Medulla oblongata (tissue), 1 donor: ENCODE measurements around the gene NLRX1.
"Not testable (repeated sequence)": the region's sequence is repeated elsewhere in the genome, so short reads cannot be mapped to it uniquely, and the experiment has no call there.

Experiments
- DNase-seq: peaks from one replicate; pipeline ENCODE4 v3.0.0-alpha.2; 2015; ENCODE audit errors: extremely low spot score

The NLRX1 gene

GRCh38 chr11:119154178-119154577 is 14.3 kb upstream of the NLRX1 start:
- DNase-seq: no peak

DNA sequence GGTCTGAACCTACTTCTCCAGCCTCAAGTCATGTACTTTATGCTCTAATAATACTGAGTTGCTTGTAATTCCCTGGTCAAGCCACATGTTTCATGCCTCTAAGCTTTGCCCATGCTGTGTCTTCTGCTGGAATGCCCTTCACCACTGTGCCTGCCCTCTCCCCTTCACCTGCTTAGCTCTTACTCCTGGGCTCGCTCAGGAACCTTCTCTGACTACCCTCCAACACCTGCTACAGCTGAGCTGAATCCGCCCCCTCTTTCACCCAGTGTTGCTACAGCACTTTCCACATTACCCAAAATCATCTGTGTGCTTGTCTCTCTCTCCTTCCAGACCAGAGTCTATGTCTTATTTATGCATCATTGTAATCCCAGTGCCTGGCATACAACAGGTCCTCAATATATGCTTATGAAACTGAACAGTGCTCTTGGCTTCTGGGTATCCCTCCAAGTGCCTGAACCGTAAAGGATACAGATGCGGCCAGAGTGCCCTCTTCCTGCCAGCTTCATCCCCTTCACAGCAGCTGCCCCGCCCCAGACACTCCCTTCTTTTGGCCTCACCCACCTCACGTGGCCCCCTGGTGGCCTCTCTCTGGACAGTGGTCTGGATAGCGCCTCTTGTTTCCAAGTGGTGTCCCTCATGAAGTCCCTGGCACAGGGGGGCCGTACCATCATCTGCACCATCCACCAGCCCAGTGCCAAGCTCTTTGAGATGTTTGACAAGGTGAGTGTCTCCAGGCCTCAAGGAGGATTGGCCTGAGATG is 12.6 kb upstream of the NLRX1 start:
- no peak for DNase-seq

DNA sequence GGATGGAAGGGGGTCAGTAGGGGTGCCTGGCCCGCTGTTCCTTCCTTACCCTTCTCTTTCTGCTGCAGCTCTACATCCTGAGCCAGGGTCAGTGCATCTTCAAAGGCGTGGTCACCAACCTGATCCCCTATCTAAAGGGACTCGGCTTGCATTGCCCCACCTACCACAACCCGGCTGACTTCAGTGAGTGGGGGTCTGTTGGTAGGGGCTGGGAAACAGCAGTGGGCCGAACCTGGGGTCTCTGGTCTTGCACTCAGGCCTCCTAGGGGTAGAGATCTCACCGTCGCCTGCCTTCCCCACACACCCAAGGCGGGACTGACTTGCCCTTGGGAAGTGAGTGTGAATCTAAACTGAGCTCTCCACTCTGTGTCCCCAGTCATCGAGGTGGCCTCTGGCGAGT is 12.0 kb upstream of the NLRX1 start:
- DNase-seq: no peak

DNA sequence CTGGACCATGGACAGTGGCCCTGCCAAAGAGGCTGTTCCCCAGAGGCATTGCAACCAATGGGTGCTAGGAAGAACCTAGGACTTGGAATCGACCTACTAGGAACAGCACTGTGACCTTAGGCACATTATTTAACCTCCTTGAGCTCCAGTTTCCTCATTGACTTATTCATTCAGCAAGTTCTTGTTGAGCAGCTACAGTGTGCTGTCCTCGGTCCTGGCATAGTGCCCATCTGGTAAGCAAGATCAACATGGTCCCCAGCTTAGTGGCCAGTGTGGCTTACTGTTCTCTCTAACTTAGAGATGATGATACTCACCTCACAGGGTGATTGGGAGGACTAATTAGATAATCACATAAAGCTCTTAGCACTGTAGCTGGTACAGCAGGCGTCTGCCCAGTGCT is 11.5 kb upstream of the NLRX1 start:
- no peak for DNase-seq

GRCh38 chr11:119158467-119158866 is 10.1 kb upstream of the NLRX1 start:
- DNase-seq: no peak

DNA sequence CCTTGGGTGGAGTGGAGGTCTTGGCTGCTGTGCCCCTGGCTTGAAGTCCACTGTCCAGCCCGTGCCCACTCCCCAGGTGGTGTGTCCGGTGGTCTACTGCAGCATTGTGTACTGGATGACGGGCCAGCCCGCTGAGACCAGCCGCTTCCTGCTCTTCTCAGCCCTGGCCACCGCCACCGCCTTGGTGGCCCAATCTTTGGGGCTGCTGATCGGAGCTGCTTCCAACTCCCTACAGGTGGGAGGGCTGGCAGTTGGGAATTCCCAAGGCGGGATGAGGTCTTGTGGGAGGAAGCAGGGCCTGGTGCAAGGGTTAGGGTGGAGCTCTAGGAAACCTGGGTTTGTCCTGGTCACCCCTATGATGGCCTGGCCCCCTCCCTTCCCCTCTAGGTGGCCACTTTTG is 8.4 kb upstream of the NLRX1 start:
- no peak for DNase-seq

DNA sequence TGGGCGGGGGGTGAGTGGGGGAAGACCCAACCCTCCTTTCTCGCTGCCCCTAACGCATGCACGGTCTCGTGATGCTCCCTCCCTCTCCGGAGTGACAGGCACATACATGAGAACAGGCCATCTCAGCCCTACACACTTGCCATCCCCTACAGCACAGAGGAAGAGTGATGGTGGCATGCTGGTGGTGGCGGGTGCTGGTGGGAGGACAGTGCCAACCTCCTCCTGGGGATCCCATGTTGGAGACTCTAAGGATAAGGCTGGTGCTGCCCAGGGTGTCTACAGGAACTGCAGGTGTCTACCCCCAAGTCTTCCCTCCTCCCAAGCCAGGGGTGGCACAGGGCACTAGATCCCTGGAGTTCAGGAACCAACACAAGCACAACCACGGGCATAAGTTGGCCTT is 6.7 kb upstream of the NLRX1 start:
- no peak for DNase-seq

GRCh38 chr11:119166368-119167076 is 2.0 kb upstream of the NLRX1 start:
- no peak for DNase-seq

DNA sequence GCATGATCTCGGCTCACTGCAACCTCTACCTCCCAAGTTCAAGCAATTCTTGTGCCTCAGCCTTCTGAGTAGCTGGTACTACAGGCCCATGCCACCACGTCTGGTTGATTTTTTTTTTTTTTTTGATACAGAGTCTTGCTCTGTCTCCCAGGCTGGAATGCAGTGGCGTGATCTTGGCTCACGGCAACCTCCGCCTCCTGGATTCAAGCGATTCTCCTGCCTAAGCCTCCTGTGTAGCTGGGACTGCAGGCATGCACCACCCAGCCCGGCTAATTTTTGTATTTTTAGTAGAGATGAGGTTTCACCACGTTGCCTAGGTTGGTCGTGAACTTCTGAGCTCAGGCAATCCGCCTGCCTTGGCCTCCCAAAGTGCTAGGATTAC is 1.5 kb upstream of the NLRX1 start:
- not testable (repeated sequence) for DNase-seq

- no peak for DNase-seq
These were observed 592 bp upstream of the NLRX1 start for GRCh38 chr11:119167933-119168332.

- peak; percentile 3 for DNase-seq
These were observed 776 bp downstream of the NLRX1 start for GRCh38 chr11:119169282-119169719.

GRCh38 chr11:119172513-119172912 is 4.0 kb downstream of the NLRX1 start:
- no peak for DNase-seq

DNA sequence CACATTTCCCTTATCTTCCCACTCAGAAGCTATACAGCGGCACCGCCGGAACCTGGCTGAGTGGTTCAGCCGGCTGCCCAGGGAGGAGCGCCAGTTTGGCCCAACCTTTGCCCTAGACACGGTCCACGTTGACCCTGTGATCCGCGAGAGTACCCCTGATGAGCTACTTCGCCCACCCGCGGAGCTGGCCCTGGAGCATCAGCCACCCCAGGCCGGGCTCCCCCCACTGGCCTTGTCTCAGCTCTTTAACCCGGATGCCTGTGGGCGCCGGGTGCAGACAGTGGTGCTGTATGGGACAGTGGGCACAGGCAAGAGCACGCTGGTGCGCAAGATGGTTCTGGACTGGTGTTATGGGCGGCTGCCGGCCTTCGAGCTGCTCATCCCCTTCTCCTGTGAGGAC is 4.9 kb downstream of the NLRX1 start:
- DNase-seq: no peak

GRCh38 chr11:119175493-119176077 is 7.1 kb downstream of the NLRX1 start:
- no peak for DNase-seq

DNA sequence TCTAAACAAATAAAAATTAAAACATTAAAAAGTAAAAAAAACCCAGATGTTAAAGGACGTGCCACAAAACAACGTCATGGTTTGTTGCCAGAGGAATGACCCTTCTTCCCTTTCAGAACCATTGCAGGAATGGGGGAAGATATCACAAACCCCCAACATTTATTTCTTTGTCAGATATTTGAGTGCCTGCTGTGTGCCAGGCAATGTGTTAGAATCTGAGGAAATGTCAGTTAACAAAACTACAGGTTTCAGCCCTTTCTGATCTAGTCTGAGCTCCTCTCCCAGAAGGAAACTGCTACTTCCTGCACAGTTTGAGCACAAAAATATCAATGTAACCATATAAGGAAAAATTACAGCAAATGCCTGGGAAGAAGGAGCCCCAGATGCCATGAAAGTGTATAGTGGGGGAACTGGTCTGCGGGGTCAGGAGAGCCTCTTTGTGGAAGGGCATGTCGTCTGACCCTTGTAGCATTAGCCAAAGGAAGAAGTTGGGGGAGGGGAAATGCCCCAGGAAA is 9.7 kb downstream of the NLRX1 start:
- DNase-seq: no peak

DNA sequence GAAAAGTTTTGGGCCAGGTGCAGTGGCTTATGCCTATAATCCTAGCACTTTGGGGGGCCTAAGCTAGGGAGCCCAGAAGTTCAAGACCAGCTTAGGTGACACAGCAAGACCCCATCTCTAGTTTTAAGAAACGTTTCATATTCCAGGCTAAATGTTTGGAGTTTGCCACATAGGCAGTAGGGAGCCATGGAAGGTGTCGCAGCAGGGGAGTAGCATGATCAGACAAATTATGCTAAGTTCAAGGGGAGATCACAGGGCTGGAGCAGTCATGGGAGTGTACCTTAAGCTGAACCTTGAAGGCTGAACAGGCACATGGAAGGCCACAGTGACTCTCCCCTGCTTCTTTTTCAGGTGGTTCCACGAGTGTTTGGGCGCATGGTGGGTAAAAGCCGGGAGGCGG is 10.8 kb downstream of the NLRX1 start:
- no peak for DNase-seq

DNA sequence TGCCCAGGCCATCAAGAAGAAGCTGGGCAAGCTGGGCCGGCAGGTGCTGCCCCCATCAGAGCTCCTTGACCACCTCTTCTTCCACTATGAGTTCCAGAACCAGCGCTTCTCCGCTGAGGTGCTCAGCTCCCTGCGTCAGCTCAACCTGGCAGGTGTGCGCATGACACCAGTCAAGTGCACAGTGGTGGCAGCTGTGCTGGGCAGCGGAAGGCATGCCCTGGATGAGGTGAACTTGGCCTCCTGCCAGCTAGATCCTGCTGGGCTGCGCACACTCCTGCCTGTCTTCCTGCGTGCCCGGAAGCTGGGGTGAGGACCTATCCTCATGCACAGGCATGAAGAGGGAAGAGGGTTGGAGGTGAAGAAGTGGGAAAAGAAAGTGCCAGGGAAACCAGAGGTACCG is 11.5 kb downstream of the NLRX1 start:
- DNase-seq: no peak

DNA sequence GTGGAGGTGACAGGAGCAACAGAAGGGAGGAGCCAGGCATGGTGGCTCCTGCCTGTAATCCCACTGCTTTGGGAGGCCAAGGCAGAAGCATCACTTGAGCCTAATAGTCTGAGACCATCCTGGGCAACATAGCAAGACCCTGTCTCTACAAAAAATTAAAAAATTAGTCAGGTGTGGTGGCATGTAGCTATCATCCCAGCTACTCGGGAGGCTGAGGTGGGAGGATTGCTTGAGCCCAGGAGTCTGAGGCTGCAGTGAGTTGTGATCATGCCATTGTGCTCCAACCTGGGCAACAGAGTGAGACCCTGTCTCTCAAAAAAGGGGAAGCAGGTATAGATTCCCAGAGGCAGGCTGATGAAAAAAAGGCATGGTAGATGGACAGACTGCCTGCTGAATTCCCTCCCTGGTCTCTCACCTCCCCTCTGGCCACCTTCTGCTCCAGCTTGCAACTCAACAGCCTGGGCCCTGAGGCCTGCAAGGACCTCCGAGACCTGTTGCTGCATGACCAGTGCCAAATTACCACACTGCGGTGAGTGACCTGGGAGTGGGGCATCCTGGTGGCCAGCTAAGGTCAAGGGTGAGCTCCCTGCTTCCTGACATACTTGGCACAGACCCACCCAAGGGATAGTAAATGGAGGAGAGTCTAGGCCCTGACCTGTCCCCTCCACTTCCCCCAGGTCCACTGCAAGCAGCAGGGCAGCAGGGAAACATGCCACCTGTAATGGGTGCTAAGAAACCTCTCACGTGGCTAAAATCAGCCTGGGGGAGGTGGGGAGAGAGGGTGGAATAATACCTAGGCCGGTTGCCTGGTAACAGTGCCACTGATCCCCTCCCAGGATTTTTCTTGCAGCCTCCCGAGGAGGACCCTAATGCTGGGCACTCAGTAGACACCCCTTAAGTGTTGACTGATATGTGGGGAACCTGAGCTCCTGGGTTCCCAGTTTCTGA is 12.5 kb downstream of the NLRX1 start:
- no peak for DNase-seq

DNA sequence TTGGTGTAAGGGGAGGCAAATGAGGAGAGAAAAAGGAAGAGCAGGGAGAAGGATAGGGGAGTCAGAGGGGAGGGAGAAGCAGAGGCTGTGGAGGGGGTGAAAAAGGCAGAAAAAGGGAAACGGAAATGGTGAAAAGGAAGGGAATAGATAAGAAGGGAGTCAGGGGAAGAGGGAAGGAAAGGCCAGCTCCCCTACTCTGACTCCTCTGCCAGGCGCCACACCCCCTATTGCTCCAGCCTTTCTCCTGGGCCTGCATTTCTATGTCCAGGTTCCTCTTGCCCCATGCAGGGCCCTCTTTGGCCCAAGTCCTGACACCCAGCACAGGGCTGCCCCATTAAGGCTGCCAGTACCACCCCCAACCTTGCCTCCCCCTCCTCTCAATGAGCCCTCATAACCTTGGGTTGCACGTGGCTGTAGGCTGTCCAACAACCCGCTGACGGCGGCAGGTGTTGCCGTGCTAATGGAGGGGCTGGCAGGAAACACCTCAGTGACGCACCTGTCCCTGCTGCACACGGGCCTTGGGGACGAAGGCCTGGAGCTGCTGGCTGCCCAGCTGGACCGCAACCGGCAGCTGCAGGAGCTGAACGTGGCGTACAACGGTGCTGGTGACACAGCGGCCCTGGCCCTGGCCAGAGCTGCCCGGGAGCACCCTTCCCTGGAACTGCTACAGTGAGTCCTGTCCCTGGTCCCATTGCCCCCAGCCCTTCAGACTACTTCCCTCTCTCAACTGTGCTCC is 13.3 kb downstream of the NLRX1 start:
- DNase-seq: no peak

DNA sequence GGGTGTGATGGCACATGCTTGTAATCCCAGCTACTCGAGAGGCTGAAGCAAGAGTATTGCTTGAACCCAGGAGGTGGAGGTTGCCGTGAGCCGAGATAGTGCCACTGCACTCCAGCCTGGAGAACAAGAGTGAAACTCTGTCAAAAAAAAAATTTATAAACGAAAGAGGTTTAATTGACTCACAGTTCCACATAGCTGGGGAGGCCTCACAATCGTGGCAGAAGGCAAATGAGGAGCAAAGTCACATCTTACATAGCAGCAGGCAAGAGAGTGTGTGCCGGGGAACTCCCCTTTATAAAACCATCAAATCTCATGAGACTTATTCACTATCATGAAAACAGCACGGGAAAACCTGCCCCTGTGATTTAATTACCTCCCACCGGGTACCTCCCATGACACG is 15.9 kb downstream of the NLRX1 start:
- not testable (repeated sequence) for DNase-seq
